ENCODE results near the gene APC.

DNA sequence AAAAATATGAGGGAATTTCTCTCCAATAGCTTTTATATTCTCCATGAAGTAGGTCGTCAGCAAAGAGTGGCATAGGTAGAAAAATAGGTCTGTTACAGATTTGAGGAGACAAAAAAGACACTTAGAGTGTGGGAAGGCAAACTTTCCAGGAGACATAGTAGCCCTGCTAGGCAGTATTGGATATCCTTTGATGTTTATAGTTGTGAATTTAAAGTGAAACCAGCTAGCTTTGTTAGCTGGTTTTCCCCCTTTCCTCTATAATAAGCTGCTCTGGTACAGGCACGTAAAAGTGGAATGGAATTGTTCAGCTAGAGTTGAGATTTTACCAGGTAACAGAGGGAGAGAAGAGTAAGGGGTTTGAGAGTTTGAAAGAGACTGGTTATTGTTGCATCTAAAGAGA is 17.1 kb upstream of the APC start:
- TF ChIP-seq, protein P1, sequence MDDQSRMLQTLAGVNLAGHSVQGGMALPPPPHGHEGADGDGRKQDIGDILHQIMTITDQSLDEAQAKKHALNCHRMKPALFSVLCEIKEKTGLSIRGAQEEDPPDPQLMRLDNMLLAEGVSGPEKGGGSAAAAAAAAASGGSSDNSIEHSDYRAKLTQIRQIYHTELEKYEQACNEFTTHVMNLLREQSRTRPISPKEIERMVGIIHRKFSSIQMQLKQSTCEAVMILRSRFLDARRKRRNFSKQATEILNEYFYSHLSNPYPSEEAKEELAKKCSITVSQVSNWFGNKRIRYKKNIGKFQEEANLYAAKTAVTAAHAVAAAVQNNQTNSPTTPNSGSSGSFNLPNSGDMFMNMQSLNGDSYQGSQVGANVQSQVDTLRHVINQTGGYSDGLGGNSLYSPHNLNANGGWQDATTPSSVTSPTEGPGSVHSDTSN (CRISPR knock-in tag; IDR thresholded peaks at IDR 0.05), result no peak
- TF ChIP-seq ZBTB21 (tag by site-specific recombination; IDR thresholded peaks at IDR 0.05) (no peak), ZNF146 (tag by site-specific recombination; IDR thresholded peaks at IDR 0.05) (no peak), ZNF223 (tag by site-specific recombination; IDR thresholded peaks at IDR 0.05) (no peak), ZNF670 (tag by site-specific recombination; IDR thresholded peaks at IDR 0.05; ENCODE audit: low read depth) (no peak), ZNF426 (tag by site-specific recombination; IDR thresholded peaks at IDR 0.05) (no peak)
- TF ChIP-seq, protein P2, sequence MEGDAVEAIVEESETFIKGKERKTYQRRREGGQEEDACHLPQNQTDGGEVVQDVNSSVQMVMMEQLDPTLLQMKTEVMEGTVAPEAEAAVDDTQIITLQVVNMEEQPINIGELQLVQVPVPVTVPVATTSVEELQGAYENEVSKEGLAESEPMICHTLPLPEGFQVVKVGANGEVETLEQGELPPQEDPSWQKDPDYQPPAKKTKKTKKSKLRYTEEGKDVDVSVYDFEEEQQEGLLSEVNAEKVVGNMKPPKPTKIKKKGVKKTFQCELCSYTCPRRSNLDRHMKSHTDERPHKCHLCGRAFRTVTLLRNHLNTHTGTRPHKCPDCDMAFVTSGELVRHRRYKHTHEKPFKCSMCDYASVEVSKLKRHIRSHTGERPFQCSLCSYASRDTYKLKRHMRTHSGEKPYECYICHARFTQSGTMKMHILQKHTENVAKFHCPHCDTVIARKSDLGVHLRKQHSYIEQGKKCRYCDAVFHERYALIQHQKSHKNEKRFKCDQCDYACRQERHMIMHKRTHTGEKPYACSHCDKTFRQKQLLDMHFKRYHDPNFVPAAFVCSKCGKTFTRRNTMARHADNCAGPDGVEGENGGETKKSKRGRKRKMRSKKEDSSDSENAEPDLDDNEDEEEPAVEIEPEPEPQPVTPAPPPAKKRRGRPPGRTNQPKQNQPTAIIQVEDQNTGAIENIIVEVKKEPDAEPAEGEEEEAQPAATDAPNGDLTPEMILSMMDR (tag by site-specific recombination; IDR thresholded peaks at IDR 0.05), result no peak
- TF ChIP-seq, protein P3, sequence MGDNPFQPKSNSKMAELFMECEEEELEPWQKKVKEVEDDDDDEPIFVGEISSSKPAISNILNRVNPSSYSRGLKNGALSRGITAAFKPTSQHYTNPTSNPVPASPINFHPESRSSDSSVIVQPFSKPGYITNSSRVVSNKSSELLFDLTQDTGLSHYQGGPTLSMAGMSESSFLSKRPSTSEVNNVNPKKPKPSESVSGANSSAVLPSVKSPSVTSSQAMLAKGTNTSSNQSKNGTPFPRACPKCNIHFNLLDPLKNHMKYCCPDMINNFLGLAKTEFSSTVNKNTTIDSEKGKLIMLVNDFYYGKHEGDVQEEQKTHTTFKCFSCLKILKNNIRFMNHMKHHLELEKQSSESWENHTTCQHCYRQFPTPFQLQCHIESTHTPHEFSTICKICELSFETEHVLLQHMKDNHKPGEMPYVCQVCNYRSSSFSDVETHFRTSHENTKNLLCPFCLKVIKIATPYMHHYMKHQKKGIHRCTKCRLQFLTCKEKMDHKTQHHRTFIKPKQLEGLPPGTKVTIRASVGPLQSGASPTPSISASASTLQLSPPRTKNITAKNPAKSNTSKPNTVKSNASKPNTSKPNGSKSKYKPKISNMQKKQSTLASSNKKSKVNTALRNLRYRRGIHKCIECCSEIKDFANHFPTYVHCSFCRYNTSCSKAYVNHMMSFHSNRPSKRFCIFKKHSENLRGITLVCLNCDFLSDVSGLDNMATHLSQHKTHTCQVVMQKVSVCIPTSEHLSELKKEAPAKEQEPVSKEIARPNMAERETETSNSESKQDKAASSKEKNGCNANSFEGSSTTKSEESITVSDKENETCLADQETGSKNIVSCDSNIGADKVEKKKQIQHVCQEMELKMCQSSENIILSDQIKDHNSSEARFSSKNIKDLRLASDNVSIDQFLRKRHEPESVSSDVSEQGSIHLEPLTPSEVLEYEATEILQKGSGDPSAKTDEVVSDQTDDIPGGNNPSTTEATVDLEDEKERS (tag by site-specific recombination; IDR thresholded peaks at IDR 0.05), result no peak
- TF ChIP-seq, protein P4, sequence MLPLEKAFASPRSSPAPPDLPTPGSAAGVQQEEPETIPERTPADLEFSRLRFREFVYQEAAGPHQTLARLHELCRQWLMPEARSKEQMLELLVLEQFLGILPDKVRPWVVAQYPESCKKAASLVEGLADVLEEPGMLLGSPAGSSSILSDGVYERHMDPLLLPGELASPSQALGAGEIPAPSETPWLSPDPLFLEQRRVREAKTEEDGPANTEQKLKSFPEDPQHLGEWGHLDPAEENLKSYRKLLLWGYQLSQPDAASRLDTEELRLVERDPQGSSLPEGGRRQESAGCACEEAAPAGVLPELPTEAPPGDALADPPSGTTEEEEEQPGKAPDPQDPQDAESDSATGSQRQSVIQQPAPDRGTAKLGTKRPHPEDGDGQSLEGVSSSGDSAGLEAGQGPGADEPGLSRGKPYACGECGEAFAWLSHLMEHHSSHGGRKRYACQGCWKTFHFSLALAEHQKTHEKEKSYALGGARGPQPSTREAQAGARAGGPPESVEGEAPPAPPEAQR (tag by site-specific recombination; IDR thresholded peaks at IDR 0.05), result no peak
- TF ChIP-seq, protein P5, sequence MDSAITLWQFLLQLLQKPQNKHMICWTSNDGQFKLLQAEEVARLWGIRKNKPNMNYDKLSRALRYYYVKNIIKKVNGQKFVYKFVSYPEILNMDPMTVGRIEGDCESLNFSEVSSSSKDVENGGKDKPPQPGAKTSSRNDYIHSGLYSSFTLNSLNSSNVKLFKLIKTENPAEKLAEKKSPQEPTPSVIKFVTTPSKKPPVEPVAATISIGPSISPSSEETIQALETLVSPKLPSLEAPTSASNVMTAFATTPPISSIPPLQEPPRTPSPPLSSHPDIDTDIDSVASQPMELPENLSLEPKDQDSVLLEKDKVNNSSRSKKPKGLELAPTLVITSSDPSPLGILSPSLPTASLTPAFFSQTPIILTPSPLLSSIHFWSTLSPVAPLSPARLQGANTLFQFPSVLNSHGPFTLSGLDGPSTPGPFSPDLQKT (IDR thresholded peaks at IDR 0.05; ENCODE audit: borderline replicate concordance, low read depth, low read length), result no peak
- TF ChIP-seq, protein P6, sequence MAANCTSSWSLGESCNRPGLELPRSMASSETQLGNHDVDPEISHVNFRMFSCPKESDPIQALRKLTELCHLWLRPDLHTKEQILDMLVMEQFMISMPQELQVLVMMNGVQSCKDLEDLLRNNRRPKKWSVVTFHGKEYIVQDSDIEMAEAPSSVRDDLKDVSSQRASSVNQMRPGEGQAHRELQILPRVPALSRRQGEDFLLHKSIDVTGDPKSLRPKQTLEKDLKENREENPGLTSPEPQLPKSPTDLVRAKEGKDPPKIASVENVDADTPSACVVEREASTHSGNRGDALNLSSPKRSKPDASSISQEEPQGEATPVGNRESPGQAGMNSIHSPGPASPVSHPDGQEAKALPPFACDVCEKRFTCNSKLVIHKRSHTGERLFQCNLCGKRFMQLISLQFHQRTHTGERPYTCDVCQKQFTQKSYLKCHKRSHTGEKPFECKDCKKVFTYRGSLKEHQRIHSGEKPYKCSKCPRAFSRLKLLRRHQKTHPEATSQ (tag by site-specific recombination; IDR thresholded peaks at IDR 0.05), result no peak
- TF ChIP-seq, protein P7, sequence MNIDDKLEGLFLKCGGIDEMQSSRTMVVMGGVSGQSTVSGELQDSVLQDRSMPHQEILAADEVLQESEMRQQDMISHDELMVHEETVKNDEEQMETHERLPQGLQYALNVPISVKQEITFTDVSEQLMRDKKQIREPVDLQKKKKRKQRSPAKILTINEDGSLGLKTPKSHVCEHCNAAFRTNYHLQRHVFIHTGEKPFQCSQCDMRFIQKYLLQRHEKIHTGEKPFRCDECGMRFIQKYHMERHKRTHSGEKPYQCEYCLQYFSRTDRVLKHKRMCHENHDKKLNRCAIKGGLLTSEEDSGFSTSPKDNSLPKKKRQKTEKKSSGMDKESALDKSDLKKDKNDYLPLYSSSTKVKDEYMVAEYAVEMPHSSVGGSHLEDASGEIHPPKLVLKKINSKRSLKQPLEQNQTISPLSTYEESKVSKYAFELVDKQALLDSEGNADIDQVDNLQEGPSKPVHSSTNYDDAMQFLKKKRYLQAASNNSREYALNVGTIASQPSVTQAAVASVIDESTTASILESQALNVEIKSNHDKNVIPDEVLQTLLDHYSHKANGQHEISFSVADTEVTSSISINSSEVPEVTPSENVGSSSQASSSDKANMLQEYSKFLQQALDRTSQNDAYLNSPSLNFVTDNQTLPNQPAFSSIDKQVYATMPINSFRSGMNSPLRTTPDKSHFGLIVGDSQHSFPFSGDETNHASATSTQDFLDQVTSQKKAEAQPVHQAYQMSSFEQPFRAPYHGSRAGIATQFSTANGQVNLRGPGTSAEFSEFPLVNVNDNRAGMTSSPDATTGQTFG (tag by site-specific recombination; IDR thresholded peaks at IDR 0.05; ENCODE audit: borderline replicate concordance), result no peak
